ENCODE measurements around the gene NUBP2. TPM values are rescaled to one million over a fixed set of nuclear protein-coding genes. Genes with fewer than 3 reads are reported as not detected.

The NUBP2 gene
- total and polyA plus RNA-seq, 8 donors, result 20.4 to 58.8 (median 31.0) TPM

GRCh38 chr16:1779234-1779701 lies 3.5 kb upstream of the NUBP2 start:
- H3K4me1 ChIP-seq, result peaks cover 16 to 22% (median 22%) of the 10 kb centered on the region in 3 donors
- H3K36me3 ChIP-seq, result peaks cover 0 to 25% (median 10%) of the 10 kb centered on the region in 3 donors
- H3K9me3 ChIP-seq, result no peaks in the 10 kb centered on the region
- no peaks in the 10 kb centered on the region for H3K27me3 ChIP-seq
- intact Hi-C loops (cut with DNase I), result no loop called here
- no peak for TF ChIP-seq CTCF (IDR thresholded peaks at IDR 0.05)
- peak in 3 of 6 donors; percentile 9 to 40 (median 31) for DNase-seq
- no peak overlapping the region for H3K4me3 ChIP-seq
- 80 to 81% methylated on average over 8 of the region's 8 CpGs for WGBS, 2 donors
- no peak overlapping the region for H3K27ac ChIP-seq
- ATAC-seq, result no peak
- no peak for FAIRE-seq

DNA sequence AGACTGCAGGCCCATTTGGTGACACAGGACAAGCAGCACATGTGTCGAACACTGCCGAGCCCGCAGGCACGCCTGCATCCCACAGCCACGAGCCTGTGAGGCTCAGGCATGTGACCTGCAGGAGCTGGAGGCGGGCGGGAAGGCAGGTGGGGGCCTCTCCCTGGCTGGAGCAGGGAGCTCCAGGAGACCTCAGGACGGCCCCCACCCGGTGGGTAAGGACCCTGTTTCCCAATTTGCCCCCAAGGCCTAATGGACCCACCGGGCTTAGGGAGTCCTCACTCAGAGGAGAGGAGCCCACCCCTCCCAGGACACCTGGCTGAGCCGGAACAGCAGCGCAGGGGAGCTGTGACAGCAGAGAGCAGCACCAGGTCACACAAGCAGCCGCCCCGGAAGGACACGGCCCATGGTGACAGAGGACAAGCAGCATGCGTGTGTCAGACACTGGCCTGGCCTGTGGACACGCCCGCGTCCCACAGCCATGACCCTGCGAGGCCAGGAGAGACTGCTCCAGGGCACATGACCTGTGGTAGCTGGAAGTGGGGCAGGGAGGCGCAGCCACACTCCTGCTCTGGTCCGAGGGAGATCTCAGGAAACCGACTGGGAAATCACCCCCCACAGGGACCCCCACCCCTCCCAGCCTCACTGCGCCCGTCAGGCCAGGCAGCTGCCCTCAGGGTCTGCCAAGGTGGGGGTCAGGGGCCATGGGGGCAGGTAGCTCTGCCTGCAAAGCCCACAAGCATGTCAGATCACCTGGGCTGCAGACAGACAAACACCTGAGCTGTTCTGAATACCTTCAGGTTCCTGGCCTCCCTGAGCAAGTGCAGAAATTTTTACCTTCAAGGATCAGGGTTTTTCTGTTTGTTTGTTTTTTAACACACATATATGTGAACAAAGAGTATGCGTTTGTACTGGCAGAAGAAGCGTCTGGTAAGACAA lies 2.8 kb upstream of the NUBP2 start:
- Histone ChIP-seq H3K4me3 (no peak overlapping the region), H3K9me3 (no peaks in the 10 kb centered on the region), H3K4me1 (peaks cover 11 to 17% (median 16%) of the 10 kb centered on the region in 3 donors), H3K36me3 (peaks cover 0 to 25% (median 10%) of the 10 kb centered on the region in 3 donors), H3K27me3 (no peaks in the 10 kb centered on the region), H3K27ac (no peak overlapping the region)
- ATAC-seq (no peak), DNase-seq (peak in 3 of 6 donors; percentile 8 to 85 (median 53)), FAIRE-seq (no peak)
- intact Hi-C loops (cut with DNase I), result no loop called here
- 78% methylated on average over 26 to 27 of the region's 27 CpGs for WGBS, 2 donors
- TF ChIP-seq CTCF (IDR thresholded peaks at IDR 0.05), result no peak

DNA sequence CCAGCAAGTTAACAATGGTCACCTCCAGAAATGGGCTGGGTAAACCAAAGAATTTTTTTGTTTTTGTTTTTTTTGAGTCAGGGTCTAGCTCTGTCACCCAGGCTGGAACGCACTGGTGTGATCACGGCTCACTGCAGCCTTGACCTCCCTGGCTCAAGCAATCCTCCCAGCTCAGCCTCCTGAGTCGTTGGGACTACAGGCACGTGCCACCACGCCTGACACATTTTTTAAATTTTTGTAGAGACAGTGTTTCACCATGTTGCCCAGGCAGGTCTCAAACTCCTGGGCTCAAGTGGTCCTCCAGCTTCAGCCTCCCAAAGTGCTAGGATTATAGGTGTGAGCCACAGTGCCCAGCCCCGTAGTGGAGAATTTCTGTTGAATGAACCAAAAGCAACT lies 2.1 kb upstream of the NUBP2 start:
- H3K9me3 ChIP-seq, result no peaks in the 10 kb centered on the region
- H3K4me1 ChIP-seq, result peaks cover 11 to 17% (median 16%) of the 10 kb centered on the region in 3 donors
- DNase-seq (peak in 1 of 6 donors; percentile 15), ATAC-seq (no peak), FAIRE-seq (no peak)
- intact Hi-C loops (cut with DNase I), result no loop called here
- no peak overlapping the region for H3K4me3 ChIP-seq
- peaks cover 0 to 25% (median 10%) of the 10 kb centered on the region in 3 donors for H3K36me3 ChIP-seq
- WGBS, 2 donors, result 58 to 68% methylated on average over 6 of the region's 6 CpGs
- no peak overlapping the region for H3K27ac ChIP-seq
- no peak for TF ChIP-seq CTCF (IDR thresholded peaks at IDR 0.05)
- H3K27me3 ChIP-seq, result no peaks in the 10 kb centered on the region

GRCh38 chr16:1781254-1781653 lies 1.5 kb upstream of the NUBP2 start:
- peak overlapping the region; percentile 85 to 96 (median 88) for H3K27ac ChIP-seq
- FAIRE-seq (no peak), DNase-seq (peak in 4 of 6 donors; percentile 14 to 81 (median 40)), ATAC-seq (no peak)
- TF ChIP-seq CTCF (IDR thresholded peaks at IDR 0.05), result no peak
- 38 to 48% methylated on average over 20 of the region's 20 CpGs for WGBS, 2 donors
- H3K27me3 ChIP-seq, result no peaks in the 10 kb centered on the region
- intact Hi-C loops (cut with DNase I), result no loop called here
- peaks cover 11 to 17% (median 16%) of the 10 kb centered on the region in 3 donors for H3K4me1 ChIP-seq
- H3K36me3 ChIP-seq, result peaks cover 0 to 20% (median 10%) of the 10 kb centered on the region in 3 donors
- peak overlapping the region; percentile 64 to 97 (median 93) for H3K4me3 ChIP-seq
- H3K9me3 ChIP-seq, result no peaks in the 10 kb centered on the region

All from pancreas (tissue), 10 donors.